GM23338 (cell line): ENCODE measurements around the gene KRAS.

ENCODE experiments used
- CREB1 ChIP-seq: fragments of 250-450 bp; sonication (Bioruptor Pico); IDR thresholded peaks from 2 replicates; pipeline ENCODE4 v1.5.0; 2020; ENCODE audit warnings: low read depth, mild to moderate bottlenecking, moderate library complexity
- CTCF ChIP-seq, 2 experiments: fragments of 200-600 bp in 1 of 2; sonication (generic) in 1 of 2; conservative IDR thresholded peaks; 2 replicates each; pipeline versions ENCODE4 v1.5.1 to v1.6.1; 2016 to 2017; ENCODE audit warnings: antibody characterized with exemption in 2 of 2, low read depth in 2 of 2, mild to moderate bottlenecking in 2 of 2, moderate library complexity in 1 of 2
- EZH2 ChIP-seq: fragments of 200-600 bp; sonication (generic); IDR thresholded peaks from one replicate; pipeline ENCODE4 v1.8.0; 2017; ENCODE audit warnings: antibody characterized with exemption, mild to moderate bottlenecking, low read depth; ENCODE audit not compliant: unreplicated experiment
- EZH2phosphoT487 ChIP-seq: fragments of 200-600 bp; sonication (generic); IDR thresholded peaks from one replicate; pipeline ENCODE4 v1.8.1; 2018; ENCODE audit warnings: antibody characterized with exemption; ENCODE audit not compliant: unreplicated experiment
- POLR2AphosphoS5 ChIP-seq: IDR thresholded peaks from 2 replicates; pipeline ENCODE4 v1.6.1; 2016; ENCODE audit warnings: antibody characterized with exemption, low read depth
- ZNF114 ChIP-seq: fragments of 250-450 bp; sonication (Bioruptor Pico); IDR thresholded peaks from 2 replicates; pipeline ENCODE4 v1.5.0; 2020; ENCODE audit warnings: mild to moderate bottlenecking, moderate library complexity
- TF ChIP-seq, protein P1 (sequence below): IDR thresholded peaks from one replicate; pipeline ENCODE4 v1.6.1; 2018; ENCODE audit warnings: antibody characterized with exemption; ENCODE audit not compliant: unreplicated experiment

DNA sequence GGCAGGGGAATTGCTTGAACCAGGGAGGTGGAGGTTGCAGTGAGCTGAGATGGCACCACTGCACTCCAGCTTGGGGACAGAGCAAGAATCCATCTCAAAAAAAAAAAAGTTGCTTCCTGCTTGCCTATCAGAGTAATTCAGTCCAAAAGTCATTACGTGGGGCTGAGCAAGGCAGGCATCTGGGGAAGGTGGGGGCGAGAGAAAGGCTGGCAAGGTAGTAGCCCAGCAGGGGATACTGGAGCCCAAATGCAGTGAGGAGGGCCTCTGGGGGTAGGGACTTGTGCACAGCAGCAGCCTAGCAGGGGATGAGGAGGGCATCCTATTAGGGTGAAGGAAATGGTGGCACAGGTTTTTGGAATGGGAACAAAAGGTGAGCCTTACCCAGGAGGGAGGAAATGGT lies 48.6 kb downstream of the KRAS start:
- no peak for TF ChIP-seq CTCF (conservative IDR thresholded peaks at IDR 0.05; ENCODE audit: low read depth in 2 of 2)
- no peak for TF ChIP-seq CREB1 (CRISPR knock-in tag)
- TF ChIP-seq, protein P1, sequence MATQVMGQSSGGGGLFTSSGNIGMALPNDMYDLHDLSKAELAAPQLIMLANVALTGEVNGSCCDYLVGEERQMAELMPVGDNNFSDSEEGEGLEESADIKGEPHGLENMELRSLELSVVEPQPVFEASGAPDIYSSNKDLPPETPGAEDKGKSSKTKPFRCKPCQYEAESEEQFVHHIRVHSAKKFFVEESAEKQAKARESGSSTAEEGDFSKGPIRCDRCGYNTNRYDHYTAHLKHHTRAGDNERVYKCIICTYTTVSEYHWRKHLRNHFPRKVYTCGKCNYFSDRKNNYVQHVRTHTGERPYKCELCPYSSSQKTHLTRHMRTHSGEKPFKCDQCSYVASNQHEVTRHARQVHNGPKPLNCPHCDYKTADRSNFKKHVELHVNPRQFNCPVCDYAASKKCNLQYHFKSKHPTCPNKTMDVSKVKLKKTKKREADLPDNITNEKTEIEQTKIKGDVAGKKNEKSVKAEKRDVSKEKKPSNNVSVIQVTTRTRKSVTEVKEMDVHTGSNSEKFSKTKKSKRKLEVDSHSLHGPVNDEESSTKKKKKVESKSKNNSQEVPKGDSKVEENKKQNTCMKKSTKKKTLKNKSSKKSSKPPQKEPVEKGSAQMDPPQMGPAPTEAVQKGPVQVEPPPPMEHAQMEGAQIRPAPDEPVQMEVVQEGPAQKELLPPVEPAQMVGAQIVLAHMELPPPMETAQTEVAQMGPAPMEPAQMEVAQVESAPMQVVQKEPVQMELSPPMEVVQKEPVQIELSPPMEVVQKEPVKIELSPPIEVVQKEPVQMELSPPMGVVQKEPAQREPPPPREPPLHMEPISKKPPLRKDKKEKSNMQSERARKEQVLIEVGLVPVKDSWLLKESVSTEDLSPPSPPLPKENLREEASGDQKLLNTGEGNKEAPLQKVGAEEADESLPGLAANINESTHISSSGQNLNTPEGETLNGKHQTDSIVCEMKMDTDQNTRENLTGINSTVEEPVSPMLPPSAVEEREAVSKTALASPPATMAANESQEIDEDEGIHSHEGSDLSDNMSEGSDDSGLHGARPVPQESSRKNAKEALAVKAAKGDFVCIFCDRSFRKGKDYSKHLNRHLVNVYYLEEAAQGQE, result no peak
- no peak for TF ChIP-seq POLR2AphosphoS5
- no peak for TF ChIP-seq ZNF114 (CRISPR knock-in tag)
- TF ChIP-seq EZH2, result no peak
- TF ChIP-seq EZH2phosphoT487, result no peak
